Hepatic stellate cell (primary cell): Measurements from ENCODE around the gene SLC44A5.

Experiments
- DNase-seq: peaks from one replicate; pipeline ENCODE4 v3.0.0; 2011; ENCODE audit warnings: low spot score

SLC44A5 gene

DNA sequence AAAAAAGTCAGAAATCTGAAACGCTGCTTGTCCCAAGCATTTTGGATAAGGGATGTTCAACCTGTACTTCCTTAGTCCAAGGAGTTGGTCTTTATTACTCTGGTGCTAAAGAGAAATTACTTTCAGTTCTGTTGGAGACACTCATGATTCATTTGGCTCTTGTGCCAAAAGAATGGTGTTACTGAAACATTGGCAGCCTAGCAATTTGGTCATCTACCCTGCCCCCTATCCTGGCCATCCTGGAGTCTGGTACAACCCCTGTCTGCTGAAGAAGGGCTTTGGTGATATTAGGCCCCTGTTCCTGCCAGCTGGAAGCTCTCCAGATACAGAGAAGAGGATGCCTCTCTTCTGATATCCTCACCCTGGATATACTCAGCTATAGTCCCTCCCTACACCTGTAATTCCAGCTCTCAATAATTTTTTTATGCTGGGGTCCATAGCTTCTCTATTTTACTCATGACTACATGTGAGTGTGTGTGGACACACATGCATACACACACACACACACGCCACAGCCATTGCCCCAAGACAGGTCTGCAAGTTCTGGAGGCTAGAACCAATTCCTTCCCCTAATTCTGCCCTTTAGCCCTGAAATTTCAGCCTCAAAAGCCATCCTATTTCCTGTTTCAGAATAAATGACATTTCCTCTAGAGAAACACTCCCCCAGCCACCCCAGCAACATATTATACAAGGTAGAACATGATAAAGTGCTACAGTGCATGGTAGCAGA lies 436.7 kb downstream of the SLC44A5 start:
- DNase-seq = no peak

- no peak for DNase-seq
Observed at GRCh38 chr1:75172556-75172955, 438.4 kb downstream of the SLC44A5 start.

- no peak for DNase-seq
Observed at GRCh38 chr1:75171876-75172275, 439.0 kb downstream of the SLC44A5 start.

DNA sequence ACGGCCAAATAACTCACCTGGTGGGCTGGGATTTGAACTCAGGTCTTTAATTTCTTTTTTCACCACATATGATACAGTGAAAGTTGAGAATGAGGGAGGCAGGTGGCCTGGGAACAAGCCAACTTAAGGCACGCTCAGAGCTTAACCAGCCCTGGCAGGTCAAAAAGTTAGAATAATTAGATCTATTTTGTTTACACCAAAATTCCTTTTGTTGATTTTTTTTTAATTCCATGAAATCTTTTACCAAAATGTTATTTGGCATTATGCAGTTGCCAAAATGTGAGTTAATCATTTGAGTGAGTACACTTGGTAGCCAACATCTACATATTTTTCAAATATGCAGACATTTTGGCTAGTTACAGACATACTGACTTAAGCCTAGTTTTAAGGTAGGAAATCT lies 439.9 kb downstream of the SLC44A5 start:
- DNase-seq = no peak

DNA sequence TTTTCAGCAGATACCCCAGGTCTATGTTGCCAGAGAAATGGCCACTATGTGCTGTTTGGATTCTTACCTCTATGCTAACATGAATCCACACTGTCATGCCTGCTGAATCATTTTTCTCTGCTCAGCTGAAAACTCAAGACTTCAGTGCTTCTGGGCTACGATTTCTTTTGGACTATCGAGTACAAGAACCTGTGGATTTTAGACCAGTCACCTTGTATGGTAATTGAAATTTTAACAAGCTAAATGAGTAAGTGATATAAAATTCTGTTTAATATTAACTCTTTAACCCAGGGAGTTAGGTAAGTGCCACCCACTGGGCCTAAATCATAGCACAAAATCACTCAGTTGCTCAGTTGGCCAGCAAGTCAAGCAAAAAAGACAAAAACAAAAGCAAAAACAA lies 440.9 kb downstream of the SLC44A5 start:
- DNase-seq = no peak

GRCh38 chr1:75166821-75167220 lies 444.1 kb downstream of the SLC44A5 start:
- DNase-seq = no peak

GRCh38 chr1:75165264-75165663 lies 445.6 kb downstream of the SLC44A5 start:
- no peak for DNase-seq

DNA sequence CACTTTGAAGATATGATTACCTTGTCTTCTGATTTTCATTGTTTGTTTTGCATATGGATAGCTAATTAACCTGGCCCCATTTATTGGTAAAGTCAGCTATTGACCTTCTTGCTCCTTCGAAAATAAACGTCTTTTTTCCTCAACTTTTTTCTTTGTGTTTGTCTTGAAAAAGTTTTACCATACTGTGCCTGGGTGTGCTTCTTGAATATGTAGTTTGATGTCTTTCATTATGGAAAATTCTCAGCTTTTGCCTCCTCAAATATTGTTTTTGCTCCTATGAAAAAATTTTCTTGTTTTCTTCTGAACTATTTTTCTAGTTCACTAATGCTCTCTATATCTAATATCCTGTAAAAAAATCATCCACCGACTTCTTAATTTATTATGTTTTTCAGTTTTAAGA lies 451.8 kb downstream of the SLC44A5 start:
- DNase-seq = no peak
